ENCODE results near the gene CTPS2. TPM values are rescaled to one million over a fixed set of nuclear protein-coding genes. Genes with fewer than 3 reads are reported as not detected.

The CTPS2 gene
- polyA plus RNA-seq, 3 donors: 1.4 to 3.4 (median 2.8) TPM

GRCh38 chrX:16559206-16559619 is 153.3 kb downstream of the CTPS2 start:
- H3K9ac ChIP-seq (ENCODE audit: insufficient read depth, low read length, poor library complexity, severe bottlenecking): no peak overlapping the region
- H3K27ac Mint-ChIP-seq: no peak overlapping the region
- no peak overlapping the region for H2AFZ ChIP-seq (ENCODE audit: insufficient read depth, low read depth, low read length, poor library complexity, severe bottlenecking)
- H3K4me1 Mint-ChIP-seq: no peaks in the 10 kb centered on the region
- TF ChIP-seq, protein P1, sequence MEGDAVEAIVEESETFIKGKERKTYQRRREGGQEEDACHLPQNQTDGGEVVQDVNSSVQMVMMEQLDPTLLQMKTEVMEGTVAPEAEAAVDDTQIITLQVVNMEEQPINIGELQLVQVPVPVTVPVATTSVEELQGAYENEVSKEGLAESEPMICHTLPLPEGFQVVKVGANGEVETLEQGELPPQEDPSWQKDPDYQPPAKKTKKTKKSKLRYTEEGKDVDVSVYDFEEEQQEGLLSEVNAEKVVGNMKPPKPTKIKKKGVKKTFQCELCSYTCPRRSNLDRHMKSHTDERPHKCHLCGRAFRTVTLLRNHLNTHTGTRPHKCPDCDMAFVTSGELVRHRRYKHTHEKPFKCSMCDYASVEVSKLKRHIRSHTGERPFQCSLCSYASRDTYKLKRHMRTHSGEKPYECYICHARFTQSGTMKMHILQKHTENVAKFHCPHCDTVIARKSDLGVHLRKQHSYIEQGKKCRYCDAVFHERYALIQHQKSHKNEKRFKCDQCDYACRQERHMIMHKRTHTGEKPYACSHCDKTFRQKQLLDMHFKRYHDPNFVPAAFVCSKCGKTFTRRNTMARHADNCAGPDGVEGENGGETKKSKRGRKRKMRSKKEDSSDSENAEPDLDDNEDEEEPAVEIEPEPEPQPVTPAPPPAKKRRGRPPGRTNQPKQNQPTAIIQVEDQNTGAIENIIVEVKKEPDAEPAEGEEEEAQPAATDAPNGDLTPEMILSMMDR (IDR thresholded peaks at IDR 0.05): no peak
- H3K27ac ChIP-seq (ENCODE audit: low read depth in 1 of 2, low read length in 2 of 2): no peak overlapping the region
- no peaks in the 10 kb centered on the region for H3K4me1 ChIP-seq (ENCODE audit: control insufficient read depth in 1 of 2, insufficient read depth in 2 of 2, low read length in 2 of 2)
- no peaks in the 10 kb centered on the region for H4K20me1 ChIP-seq (ENCODE audit: insufficient read depth, low read length)
- no CpG with 5 or more reads among the region's 1 CpG for WGBS (ENCODE audit: insufficient coverage)
- DNase-seq: no peak
- H3K4me3 ChIP-seq (replicated peaks in 1 of 3; ENCODE audit: low read depth in 2 of 3, low read length in 3 of 3): no peak overlapping the region
- peaks cover 0 to 11% (median 2%) of the 10 kb centered on the region in 7 donors for H3K9me3 Mint-ChIP-seq
- no peak overlapping the region for H3K4me3 Mint-ChIP-seq
- H3K36me3 Mint-ChIP-seq: no peaks in the 10 kb centered on the region
- no peaks in the 10 kb centered on the region for H3K9me3 ChIP-seq (replicated peaks in 1 of 2; ENCODE audit: control insufficient read depth in 1 of 2, insufficient read depth in 1 of 2, low read length in 2 of 2)
- H3K79me2 ChIP-seq (ENCODE audit: insufficient read depth, low read length): no peaks in the 10 kb centered on the region
- intact Hi-C loops (cut with micrococcal nuclease): no loop called here
- H3K4me2 ChIP-seq (replicated peaks; ENCODE audit: extremely low read depth, low read length, poor library complexity, severe bottlenecking): no peak overlapping the region
- H3K36me3 ChIP-seq (replicated peaks in 1 of 2; ENCODE audit: control insufficient read depth in 1 of 2, insufficient read depth in 2 of 2, low read length in 2 of 2): no peaks in the 10 kb centered on the region
- peaks cover 0 to 3% of the 10 kb centered on the region in 2 donors for H3K27me3 ChIP-seq (ENCODE audit: control insufficient read depth in 2 of 2, insufficient read depth in 2 of 2, low read length in 2 of 2)
- peaks cover 1 to 18% (median 2%) of the 10 kb centered on the region in 3 donors for H3K27me3 Mint-ChIP-seq (ENCODE audit: low read depth in 3 of 3)

- H3K36me3 ChIP-seq (replicated peaks in 1 of 2; ENCODE audit: control insufficient read depth in 1 of 2, insufficient read depth in 2 of 2, low read length in 2 of 2): no peaks in the 10 kb centered on the region
- DNase-seq: no peak
- H3K27me3 ChIP-seq (ENCODE audit: control insufficient read depth in 2 of 2, insufficient read depth in 2 of 2, low read length in 2 of 2): peaks cover 0 to 3% of the 10 kb centered on the region in 2 donors
- peaks cover 0 to 13% (median 2%) of the 10 kb centered on the region in 7 donors for H3K9me3 Mint-ChIP-seq
- intact Hi-C loops (cut with micrococcal nuclease): no loop called here
- no peak overlapping the region for H3K9ac ChIP-seq (ENCODE audit: insufficient read depth, low read length, poor library complexity, severe bottlenecking)
- H3K79me2 ChIP-seq (ENCODE audit: insufficient read depth, low read length): no peaks in the 10 kb centered on the region
- no peaks in the 10 kb centered on the region for H3K4me1 ChIP-seq (ENCODE audit: control insufficient read depth in 1 of 2, insufficient read depth in 2 of 2, low read length in 2 of 2)
- no peak overlapping the region for H3K4me2 ChIP-seq (replicated peaks; ENCODE audit: extremely low read depth, low read length, poor library complexity, severe bottlenecking)
- H3K4me3 Mint-ChIP-seq: no peak overlapping the region
- H2AFZ ChIP-seq (ENCODE audit: insufficient read depth, low read depth, low read length, poor library complexity, severe bottlenecking): no peak overlapping the region
- H3K4me3 ChIP-seq (replicated peaks in 1 of 3; ENCODE audit: low read depth in 2 of 3, low read length in 3 of 3): no peak overlapping the region
- WGBS (ENCODE audit: insufficient coverage): 83% methylated on average over 1 of the region's 6 CpGs
- H3K27me3 Mint-ChIP-seq (ENCODE audit: low read depth in 3 of 3): peaks cover 1 to 23% (median 2%) of the 10 kb centered on the region in 3 donors
- H3K27ac Mint-ChIP-seq: no peak overlapping the region
- H3K36me3 Mint-ChIP-seq: no peaks in the 10 kb centered on the region
- no peaks in the 10 kb centered on the region for H3K4me1 Mint-ChIP-seq
- H3K9me3 ChIP-seq (replicated peaks in 1 of 2; ENCODE audit: control insufficient read depth in 1 of 2, insufficient read depth in 1 of 2, low read length in 2 of 2): no peaks in the 10 kb centered on the region
- H4K20me1 ChIP-seq (ENCODE audit: insufficient read depth, low read length): no peaks in the 10 kb centered on the region
- TF ChIP-seq, protein P1 (IDR thresholded peaks at IDR 0.05): no peak
- no peak overlapping the region for H3K27ac ChIP-seq (ENCODE audit: low read depth in 1 of 2, low read length in 2 of 2)
Measured at GRCh38 chrX:16558489-16558888, 154.0 kb downstream of the CTPS2 start.

Data from CD14-positive monocyte (primary cell).